Astrocyte (in vitro differentiated cells and primary cell): ENCODE measurements around the gene EID3. TPM values are rescaled to one million over a fixed set of nuclear protein-coding genes. Genes with fewer than 3 reads are reported as not detected.

ENCODE experiments used
- DNase-seq: peaks from one replicate; pipeline ENCODE4 v3.0.0-alpha.2; 2010; ENCODE audit warnings: low read depth
- FAIRE-seq: peaks from 2 replicates; lab custom pipeline; 2011; peaks lifted over from hg19 to GRCh38; lab: Jason Lieb, UNC
- H2AFZ ChIP-seq: 2 replicates; pipeline ENCODE4 v1.6.0; 2012; ENCODE audit warnings: low read depth, low read length, inconsistent platforms
- H3K27ac ChIP-seq: 2 replicates; pipeline ENCODE4 v1.5.1; 2011; ENCODE audit warnings: low read depth, low read length, inconsistent platforms
- H3K27me3 ChIP-seq: 2 replicates; pipeline ENCODE4 v1.6.0; 2011; ENCODE audit warnings: low read length, inconsistent platforms; ENCODE audit not compliant: insufficient read depth
- H3K36me3 ChIP-seq: 2 replicates; pipeline ENCODE4 v1.5.1; 2011; ENCODE audit warnings: low read length, inconsistent platforms; ENCODE audit not compliant: insufficient read depth
- H3K4me1 ChIP-seq: 2 replicates; pipeline ENCODE4 v1.5.1; 2011; ENCODE audit warnings: low read length, inconsistent platforms; ENCODE audit not compliant: insufficient read depth
- H3K4me2 ChIP-seq: 2 replicates; pipeline ENCODE4 v1.6.0; 2012; ENCODE audit warnings: low read length, inconsistent platforms
- H3K4me3 ChIP-seq: 2 replicates; pipeline ENCODE4 v1.5.1; 2011; ENCODE audit warnings: low read depth, mild to moderate bottlenecking, low read length, inconsistent platforms; ENCODE audit not compliant: insufficient read depth
- H3K79me2 ChIP-seq: 2 replicates; pipeline ENCODE4 v1.6.0; 2012; ENCODE audit warnings: mild to moderate bottlenecking, low read length, inconsistent platforms; ENCODE audit not compliant: insufficient read depth
- H3K9ac ChIP-seq: 2 replicates; pipeline ENCODE4 v1.6.0; 2012; ENCODE audit warnings: mild to moderate bottlenecking, low read length, inconsistent platforms
- H3K9me3 ChIP-seq: 2 replicates; pipeline ENCODE4 v1.5.1; 2012; ENCODE audit warnings: low read depth, mild to moderate bottlenecking, low read length, inconsistent platforms; ENCODE audit not compliant: insufficient read depth
- H4K20me1 ChIP-seq: 2 replicates; pipeline ENCODE4 v1.6.0; 2012; ENCODE audit warnings: low read length, inconsistent platforms; ENCODE audit not compliant: insufficient read depth
- H3K27ac Mint-ChIP-seq: one replicate; pipeline ENCODE4 v1.8.0; 2021; ENCODE audit warnings: mild to moderate bottlenecking, mixed read lengths; ENCODE audit not compliant: unreplicated experiment
- H3K27me3 Mint-ChIP-seq: one replicate; pipeline ENCODE4 v1.8.0; 2021; ENCODE audit warnings: low read depth, mixed read lengths; ENCODE audit not compliant: unreplicated experiment
- H3K36me3 Mint-ChIP-seq: one replicate; pipeline ENCODE4 v1.8.0; 2021; ENCODE audit warnings: low read depth, mixed read lengths; ENCODE audit not compliant: unreplicated experiment
- H3K4me1 Mint-ChIP-seq: one replicate; pipeline ENCODE4 v1.8.0; 2021; ENCODE audit warnings: low read depth, mixed read lengths; ENCODE audit not compliant: unreplicated experiment
- H3K4me3 Mint-ChIP-seq: one replicate; pipeline ENCODE4 v1.8.0; 2021; ENCODE audit warnings: mild to moderate bottlenecking, moderate library complexity, mixed read lengths; ENCODE audit not compliant: unreplicated experiment
- H3K9me3 Mint-ChIP-seq: one replicate; pipeline ENCODE4 v1.8.0; 2021; ENCODE audit warnings: mild to moderate bottlenecking, mixed read lengths; ENCODE audit not compliant: unreplicated experiment
- EZH2 ChIP-seq: IDR thresholded peaks from 2 replicates; pipeline ENCODE4 v1.6.1; 2012; ENCODE audit warnings: mild to moderate bottlenecking, low read length, inconsistent platforms; ENCODE audit not compliant: insufficient read depth
- total RNA-seq: library from RNA; stranded (reverse); gene quantifications from 2 replicates; pipeline ENCODE4 v1.2.1, GENCODE V29; 2021
- TF ChIP-seq, protein P1 (sequence below): IDR thresholded peaks from 2 replicates; pipeline ENCODE4 v1.5.1; 2011; ENCODE audit warnings: low read depth, mild to moderate bottlenecking, inconsistent platforms, low read length, moderate library complexity; ENCODE audit not compliant: insufficient read depth

The EID3 gene
- total RNA-seq, 1 donor from 2014 or later = 1.9 TPM

DNA sequence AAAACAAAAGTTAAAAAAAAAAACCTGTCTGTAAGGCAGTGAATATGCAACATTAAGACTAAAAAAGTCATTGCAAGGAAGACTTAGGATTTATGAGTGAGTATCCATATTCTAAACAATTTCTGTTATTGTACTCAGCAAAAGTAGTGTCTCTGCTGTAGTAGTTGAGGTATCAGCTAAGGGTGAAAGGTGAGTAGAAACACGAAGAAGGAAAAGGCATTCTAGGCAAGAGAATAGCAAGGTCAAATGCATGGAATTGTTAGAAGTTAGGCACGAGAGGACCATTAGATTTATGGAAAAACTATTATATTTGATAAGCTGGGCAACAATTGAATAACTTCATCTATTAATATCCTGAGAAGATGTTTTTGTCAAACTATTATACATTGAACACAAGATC is 1.8 kb downstream of the EID3 start:
- Mint-ChIP-seq H3K4me1 (peaks cover 4% of the 10 kb centered on the region), H3K4me3 (no peak overlapping the region), H3K27me3 (no peaks in the 10 kb centered on the region), H3K9me3 (no peaks in the 10 kb centered on the region), H3K27ac (no peak overlapping the region), H3K36me3 (peaks cover 19% of the 10 kb centered on the region)
- Histone ChIP-seq H3K27me3 (no peaks in the 10 kb centered on the region), H3K36me3 (peaks cover 15% of the 10 kb centered on the region), H3K9me3 (no peaks in the 10 kb centered on the region), H3K79me2 (peaks cover 96% of the 10 kb centered on the region), H3K9ac (no peak overlapping the region), H3K27ac (no peak overlapping the region), H3K4me3 (no peak overlapping the region), H2AFZ (no peak overlapping the region), H3K4me1 (peaks cover 12% of the 10 kb centered on the region), H3K4me2 (no peak overlapping the region), H4K20me1 (peaks cover 98% of the 10 kb centered on the region)
- no peak for TF ChIP-seq EZH2
- TF ChIP-seq, protein P1, sequence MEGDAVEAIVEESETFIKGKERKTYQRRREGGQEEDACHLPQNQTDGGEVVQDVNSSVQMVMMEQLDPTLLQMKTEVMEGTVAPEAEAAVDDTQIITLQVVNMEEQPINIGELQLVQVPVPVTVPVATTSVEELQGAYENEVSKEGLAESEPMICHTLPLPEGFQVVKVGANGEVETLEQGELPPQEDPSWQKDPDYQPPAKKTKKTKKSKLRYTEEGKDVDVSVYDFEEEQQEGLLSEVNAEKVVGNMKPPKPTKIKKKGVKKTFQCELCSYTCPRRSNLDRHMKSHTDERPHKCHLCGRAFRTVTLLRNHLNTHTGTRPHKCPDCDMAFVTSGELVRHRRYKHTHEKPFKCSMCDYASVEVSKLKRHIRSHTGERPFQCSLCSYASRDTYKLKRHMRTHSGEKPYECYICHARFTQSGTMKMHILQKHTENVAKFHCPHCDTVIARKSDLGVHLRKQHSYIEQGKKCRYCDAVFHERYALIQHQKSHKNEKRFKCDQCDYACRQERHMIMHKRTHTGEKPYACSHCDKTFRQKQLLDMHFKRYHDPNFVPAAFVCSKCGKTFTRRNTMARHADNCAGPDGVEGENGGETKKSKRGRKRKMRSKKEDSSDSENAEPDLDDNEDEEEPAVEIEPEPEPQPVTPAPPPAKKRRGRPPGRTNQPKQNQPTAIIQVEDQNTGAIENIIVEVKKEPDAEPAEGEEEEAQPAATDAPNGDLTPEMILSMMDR = no peak
- no peak for DNase-seq
- no peak for FAIRE-seq

DNA sequence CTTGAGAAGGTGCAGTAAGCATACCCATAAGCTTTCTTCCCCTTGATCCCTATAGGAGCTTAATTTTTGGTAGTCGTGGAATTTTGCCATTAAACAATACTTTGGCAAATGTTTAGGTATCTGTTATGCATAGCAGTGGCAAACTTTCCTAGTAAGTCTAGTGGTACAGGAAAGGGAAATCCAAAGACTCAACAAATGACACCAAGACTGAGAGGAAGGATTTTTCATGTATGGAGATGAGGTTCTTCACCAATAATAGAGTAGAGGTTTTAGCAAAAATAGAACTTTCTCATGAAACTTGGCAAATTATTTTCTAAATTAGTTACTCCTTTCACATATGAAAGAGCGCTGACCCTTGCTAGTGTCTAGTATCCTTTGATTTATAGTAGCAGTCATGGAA is 2.8 kb downstream of the EID3 start:
- H3K4me2 ChIP-seq = no peak overlapping the region
- Mint-ChIP-seq H3K27ac (no peak overlapping the region), H3K4me1 (no peaks in the 10 kb centered on the region), H3K27me3 (no peaks in the 10 kb centered on the region), H3K9me3 (no peaks in the 10 kb centered on the region), H3K4me3 (no peak overlapping the region), H3K36me3 (peaks cover 15% of the 10 kb centered on the region)
- H3K27ac ChIP-seq = no peak overlapping the region
- DNase-seq = no peak
- H3K79me2 ChIP-seq = peaks cover 96% of the 10 kb centered on the region
- H2AFZ ChIP-seq = no peak overlapping the region
- H3K9me3 ChIP-seq = no peaks in the 10 kb centered on the region
- no peak overlapping the region for H3K9ac ChIP-seq
- no peaks in the 10 kb centered on the region for H3K27me3 ChIP-seq
- FAIRE-seq = no peak
- H3K4me3 ChIP-seq = no peak overlapping the region
- H3K36me3 ChIP-seq = peaks cover 12% of the 10 kb centered on the region
- peaks cover 12% of the 10 kb centered on the region for H3K4me1 ChIP-seq
- H4K20me1 ChIP-seq = peaks cover 98% of the 10 kb centered on the region
- TF ChIP-seq, protein P1 = no peak
- no peak for TF ChIP-seq EZH2

DNA sequence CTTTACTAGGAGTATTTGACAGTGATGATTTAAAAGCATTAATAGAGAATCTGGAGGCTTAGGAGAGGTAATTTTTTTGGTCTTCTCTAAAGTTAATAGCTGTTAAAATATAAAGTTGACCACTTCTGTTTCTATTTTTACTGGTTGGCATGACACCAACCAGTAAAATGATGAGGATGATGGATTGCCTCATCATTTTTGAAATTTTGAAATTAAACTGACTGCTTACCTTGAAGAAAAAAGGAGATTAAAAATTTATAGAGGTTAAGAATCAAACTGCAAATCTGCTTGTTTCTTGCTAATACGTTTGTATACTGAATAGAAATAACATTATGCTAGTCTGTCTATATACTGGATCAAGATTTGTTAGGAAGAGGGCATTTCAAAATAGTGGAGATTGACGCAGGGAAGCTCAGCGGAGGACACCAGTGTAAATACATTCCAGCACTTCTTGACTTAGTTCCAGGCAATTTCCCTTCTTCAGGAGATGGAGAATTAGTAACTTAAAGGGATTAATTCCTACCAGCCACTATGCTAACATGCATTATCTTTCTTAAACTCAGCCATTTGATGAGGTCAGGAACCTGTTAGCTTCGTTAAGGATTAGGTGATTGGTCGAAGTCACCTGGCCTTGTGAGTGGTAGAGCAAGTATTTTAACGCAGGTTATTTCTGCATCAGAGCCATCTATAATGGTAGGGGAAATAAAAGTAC is 3.6 kb downstream of the EID3 start:
- DNase-seq (no peak), FAIRE-seq (no peak)
- no peaks in the 10 kb centered on the region for H3K27me3 ChIP-seq
- Mint-ChIP-seq H3K36me3 (peaks cover 15% of the 10 kb centered on the region), H3K9me3 (no peaks in the 10 kb centered on the region), H3K4me1 (no peaks in the 10 kb centered on the region), H3K4me3 (no peak overlapping the region), H3K27me3 (no peaks in the 10 kb centered on the region), H3K27ac (no peak overlapping the region)
- TF ChIP-seq, protein P1 = no peak
- no peak for TF ChIP-seq EZH2
- H3K79me2 ChIP-seq = peaks cover 94% of the 10 kb centered on the region
- H3K9me3 ChIP-seq = no peaks in the 10 kb centered on the region
- H3K36me3 ChIP-seq = peaks cover 13% of the 10 kb centered on the region
- no peak overlapping the region for H3K27ac ChIP-seq
- H3K4me1 ChIP-seq = peaks cover 12% of the 10 kb centered on the region
- no peak overlapping the region for H3K4me3 ChIP-seq
- H4K20me1 ChIP-seq = peaks cover 92% of the 10 kb centered on the region
- no peak overlapping the region for H3K9ac ChIP-seq
- H2AFZ ChIP-seq = no peak overlapping the region
- H3K4me2 ChIP-seq = no peak overlapping the region
